Stomach (tissue), 9 donors: Measurements from ENCODE around the gene TMEM178B. TPM values are rescaled to one million over a fixed set of nuclear protein-coding genes. Genes with fewer than 3 reads are reported as not detected.

ENCODE experiments used
- DNase-seq, 2 donors: peaks; one replicate each; pipeline versions ENCODE4 v3.0.0 to v3.0.0-alpha.2; 2013 to 2019
- H3K27ac ChIP-seq, 5 donors: fragments of 200-600 bp in 4 of 5; sonication (generic) in 4 of 5; one replicate each; pipeline ENCODE4 v1.5.1; 2013 to 2019; ENCODE audit warnings: mild to moderate bottlenecking in 1 of 5, moderate library complexity in 1 of 5
- H3K27me3 ChIP-seq, 3 donors: fragments of 200-600 bp; sonication (generic); one replicate each; pipeline ENCODE4 v1.5.1; 2017 to 2019; ENCODE audit warnings: mixed run types in 1 of 3
- H3K36me3 ChIP-seq, 4 donors: fragments of 200-600 bp; sonication (generic); 1 replicate in 3 of 4; 2 replicates in 1 of 4; pipeline ENCODE4 v1.5.1; 2016 to 2019
- H3K4me1 ChIP-seq, 4 donors: fragments of 200-600 bp; sonication (generic); one replicate each; pipeline ENCODE4 v1.5.1; 2016 to 2019
- H3K4me3 ChIP-seq, 4 donors: fragments of 200-600 bp; sonication (generic) in 3 of 4; one replicate each; pipeline ENCODE4 v1.5.1; 2016 to 2019; ENCODE audit warnings: mild to moderate bottlenecking in 1 of 4
- H3K9me3 ChIP-seq, 4 donors: fragments of 200-600 bp; sonication (generic); one replicate each; pipeline ENCODE4 v1.5.1; 2016 to 2019
- CTCF ChIP-seq, 7 experiments: fragments of 450-650 bp in 4 of 7; fragments of 200-600 bp in 3 of 7; sonication (generic) in 3 of 7; IDR thresholded peaks; one replicate each; pipeline ENCODE4 v1.5.1; 2016 to 2019; ENCODE audit warnings: antibody characterized with exemption in 7 of 7, control low read depth in 2 of 7, mild to moderate bottlenecking in 1 of 7
- EP300 ChIP-seq: sonication (generic); formaldehyde crosslinking; IDR thresholded peaks from one replicate; pipeline ENCODE4 v1.6.1; 2017; ENCODE audit warnings: antibody characterized with exemption
- POLR2A ChIP-seq, 4 donors: fragments of 450-650 bp; IDR thresholded peaks; one replicate each; pipeline ENCODE4 v1.6.1; 2016; ENCODE audit warnings: antibody characterized with exemption in 4 of 4, control low read depth in 2 of 4, mild to moderate bottlenecking in 1 of 4, moderate library complexity in 1 of 4
- POLR2AphosphoS5 ChIP-seq, 3 donors: sonication (generic); formaldehyde crosslinking; IDR thresholded peaks; one replicate each; pipeline ENCODE4 v1.6.1; 2016; ENCODE audit warnings: antibody characterized with exemption in 3 of 3
- WGBS, 5 donors: extraction: QIAGEN DNeasy Blood & Tissue Kit in 3 of 5; methylation state at CpG; one replicate each; pipeline versions ENCODE4 v1.1.5 to v1.1.7; 2013 to 2018; 5-methylcytosine and 5-hydroxymethylcytosine counted together
- intact Hi-C: fragments of 100-400 bp; cut with DNase I; formaldehyde crosslinking; loops from one replicate; pipeline ENCODE4 v1.15.1; 2023; ENCODE audit warnings: low total_unique reads
- polyA plus RNA-seq, 3 donors: library from polyadenylated mRNA; stranded (reverse); fragments of 200-250 nt; gene quantifications; one replicate each; pipeline ENCODE4 v1.2.3, GENCODE V29; 2013
- total RNA-seq, 5 donors: library from RNA; depleted of rRNA; stranded (reverse); fragments of >200 nt; gene quantifications; one replicate each; pipeline versions ENCODE4 v1.1.0 to v1.2.3, GENCODE V29; 2014 to 2016
- donor health status: healthy with polysubstance abuse.
- donor health status: Bipolar disorder and iron deficiency.
- donor health status: healthy.

Gene TMEM178B
- total and polyA plus RNA-seq, 8 donors: under 0.01 to 1.7 (median 0.15) TPM; not detected in 3

GRCh38 chr7:141320287-141320686 is 246.4 kb downstream of the TMEM178B start:
- H3K4me3 ChIP-seq: no peak overlapping the region
- no peak for TF ChIP-seq EP300
- no peak for TF ChIP-seq POLR2A (IDR thresholded peaks at IDR 0.05)
- no peak for TF ChIP-seq CTCF (IDR thresholded peaks at IDR 0.05)
- TF ChIP-seq POLR2AphosphoS5 (IDR thresholded peaks at IDR 0.05): no peak
- WGBS, 5 donors: 74 to 84% (median 79%) methylated on average over 3 of the region's 3 CpGs
- no peak overlapping the region for H3K27ac ChIP-seq
- no peaks in the 10 kb centered on the region for H3K4me1 ChIP-seq
- no peaks in the 10 kb centered on the region for H3K27me3 ChIP-seq
- intact Hi-C loops: no loop called here
- no peaks in the 10 kb centered on the region for H3K9me3 ChIP-seq
- no peaks in the 10 kb centered on the region for H3K36me3 ChIP-seq
- no peak for DNase-seq

- Histone ChIP-seq H3K27me3 (no peaks in the 10 kb centered on the region), H3K27ac (no peak overlapping the region), H3K4me3 (no peak overlapping the region), H3K36me3 (no peaks in the 10 kb centered on the region), H3K9me3 (no peaks in the 10 kb centered on the region), H3K4me1 (no peaks in the 10 kb centered on the region)
- WGBS, 5 donors: 81 to 86% (median 83%) methylated on average over 5 to 6 of the region's 6 CpGs
- no peak for TF ChIP-seq CTCF (IDR thresholded peaks at IDR 0.05)
- TF ChIP-seq POLR2A (IDR thresholded peaks at IDR 0.05): no peak
- TF ChIP-seq EP300: no peak
- TF ChIP-seq POLR2AphosphoS5 (IDR thresholded peaks at IDR 0.05): no peak
- no peak for DNase-seq
- intact Hi-C loops: no loop called here
Observed at GRCh38 chr7:141322383-141322782, 248.5 kb downstream of the TMEM178B start.

- no peak for DNase-seq
- intact Hi-C loops: no loop called here
Observed at GRCh38 chr7:141323826-141324225, 250.0 kb downstream of the TMEM178B start.

GRCh38 chr7:141324870-141325269 is 251.0 kb downstream of the TMEM178B start:
- Histone ChIP-seq H3K4me1 (no peaks in the 10 kb centered on the region), H3K27me3 (no peaks in the 10 kb centered on the region), H3K4me3 (no peak overlapping the region), H3K27ac (no peak overlapping the region), H3K36me3 (no peaks in the 10 kb centered on the region), H3K9me3 (no peaks in the 10 kb centered on the region)
- 58 to 67% (median 60%) methylated on average over 3 of the region's 3 CpGs for WGBS, 5 donors
- intact Hi-C loops: no loop called here
- TF ChIP-seq POLR2AphosphoS5 (IDR thresholded peaks at IDR 0.05): no peak
- no peak for TF ChIP-seq POLR2A (IDR thresholded peaks at IDR 0.05)
- TF ChIP-seq EP300: no peak
- no peak for TF ChIP-seq CTCF (IDR thresholded peaks at IDR 0.05)
- no peak for DNase-seq

More at GRCh38 chr7:141323826-141324225, 250.0 kb downstream of the TMEM178B start:
- no peaks in the 10 kb centered on the region for H3K27me3 ChIP-seq
- no peaks in the 10 kb centered on the region for H3K36me3 ChIP-seq
- no peaks in the 10 kb centered on the region for H3K9me3 ChIP-seq
- H3K4me1 ChIP-seq: no peaks in the 10 kb centered on the region
- WGBS, 5 donors: 79 to 86% (median 85%) methylated on average over 4 of the region's 4 CpGs
- TF ChIP-seq CTCF (IDR thresholded peaks at IDR 0.05) (no peak), POLR2A (IDR thresholded peaks at IDR 0.05) (no peak)
- no peak overlapping the region for H3K27ac ChIP-seq
- no peak overlapping the region for H3K4me3 ChIP-seq
